Ishikawa (cell line): ENCODE measurements around the gene PHLDB3.

Experiments used
- CEBPB ChIP-seq: IDR thresholded peaks from 2 replicates; pipeline ENCODE4 v1.6.1; 2012
- EP300 ChIP-seq: IDR thresholded peaks from 2 replicates; pipeline ENCODE4 v1.6.1; 2012; ENCODE audit warnings: borderline replicate concordance
- RAD21 ChIP-seq: IDR thresholded peaks from 2 replicates; pipeline ENCODE4 v1.6.1; 2012; ENCODE audit warnings: low read depth
- REST ChIP-seq: IDR thresholded peaks from 2 replicates; pipeline ENCODE4 v1.6.1; 2012; ENCODE audit warnings: low read depth, mild to moderate bottlenecking
- TCF12 ChIP-seq: IDR thresholded peaks from 2 replicates; pipeline ENCODE4 v1.6.1; 2012; ENCODE audit warnings: low read depth
- ZBTB7A ChIP-seq: IDR thresholded peaks from 2 replicates; pipeline ENCODE4 v1.6.1; 2012; ENCODE audit warnings: low read depth

DNA sequence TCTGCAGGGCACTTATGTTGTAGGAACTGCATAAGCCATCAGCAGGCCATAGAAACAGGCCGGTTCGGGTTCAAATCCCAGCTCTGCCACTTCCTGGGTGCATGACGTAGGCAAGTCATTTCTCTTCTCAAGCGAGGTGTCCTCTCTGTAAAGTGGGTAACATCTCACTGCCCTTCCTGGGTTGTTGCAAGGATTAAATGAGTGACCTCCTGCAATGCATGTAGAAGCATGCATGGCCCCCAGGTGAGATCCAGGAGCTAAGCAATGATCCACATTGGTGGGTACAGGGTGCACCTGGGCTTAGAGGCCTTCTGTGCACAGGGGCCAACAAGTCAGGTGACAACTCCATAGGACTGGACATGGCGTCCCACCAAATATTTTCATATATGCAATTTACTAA, 13.8 kb downstream of the PHLDB3 start:
- TF ChIP-seq EP300 = no peak
- no peak for TF ChIP-seq RAD21
- TF ChIP-seq TCF12 = no peak
- TF ChIP-seq REST = no peak
- no peak for TF ChIP-seq ZBTB7A
- TF ChIP-seq CEBPB = no peak
